NCI-H510A (cell line): Measurements from ENCODE around the gene GNA14.
"Not testable (repeated sequence)": the region's sequence is repeated elsewhere in the genome, so short reads cannot be mapped to it uniquely, and the experiment has no call there.

Experiments
- DNase-seq: peaks from one replicate; lab custom pipeline; 2025; lab: John Stamatoyannopoulos, UW

The GNA14 gene

DNA sequence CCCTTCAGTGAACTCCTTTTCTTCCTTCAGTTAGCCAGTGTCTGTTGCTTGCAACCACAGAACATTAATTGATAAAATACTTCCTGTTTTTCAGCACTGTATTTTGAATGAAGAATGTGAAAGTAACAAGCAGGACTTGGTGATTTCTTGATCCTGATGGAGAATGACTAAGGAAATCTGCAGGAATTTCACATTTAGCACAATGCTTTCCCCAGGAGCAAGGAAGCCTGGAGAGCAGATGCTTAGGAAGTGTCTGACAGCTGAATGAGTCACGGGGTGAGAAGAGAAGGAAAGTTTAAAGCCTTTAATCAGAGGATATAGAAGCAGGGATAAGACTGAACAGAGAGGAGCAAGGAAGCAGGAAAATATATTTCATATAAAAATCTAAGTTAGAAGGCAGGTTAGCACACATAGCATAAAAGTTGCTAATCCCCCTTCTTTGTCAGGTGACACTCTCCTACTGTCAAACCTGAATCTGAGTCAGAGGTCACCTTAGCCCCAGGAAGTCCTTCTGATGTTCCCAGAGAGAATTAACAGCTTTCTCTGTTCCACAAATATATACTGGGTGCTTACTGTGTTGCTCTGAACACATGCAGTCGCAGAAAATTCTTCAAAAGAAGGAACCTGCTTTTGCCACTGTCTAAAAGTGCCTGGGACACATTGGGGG lies 59.7 kb downstream of the GNA14 start:
- no peak for DNase-seq

DNA sequence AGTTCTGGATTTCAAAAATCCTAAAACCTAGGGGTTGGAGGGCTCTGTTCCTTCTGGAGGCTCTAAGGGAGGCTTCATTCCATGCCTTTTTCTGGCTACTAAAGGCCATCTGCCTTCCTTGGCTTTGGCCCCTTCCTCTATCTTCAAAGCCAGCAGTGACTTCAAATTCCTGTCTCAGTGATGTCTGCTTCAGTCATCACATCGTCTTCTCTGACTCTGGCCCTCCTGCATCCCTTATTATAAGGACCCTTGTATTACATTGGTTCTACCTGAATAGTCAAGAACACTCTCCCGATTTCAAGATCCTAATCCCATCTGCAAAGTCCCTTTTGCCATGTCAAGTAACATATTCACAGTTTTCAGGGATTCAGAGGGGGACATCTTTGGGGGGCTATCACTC lies 60.3 kb downstream of the GNA14 start:
- DNase-seq: no peak

DNA sequence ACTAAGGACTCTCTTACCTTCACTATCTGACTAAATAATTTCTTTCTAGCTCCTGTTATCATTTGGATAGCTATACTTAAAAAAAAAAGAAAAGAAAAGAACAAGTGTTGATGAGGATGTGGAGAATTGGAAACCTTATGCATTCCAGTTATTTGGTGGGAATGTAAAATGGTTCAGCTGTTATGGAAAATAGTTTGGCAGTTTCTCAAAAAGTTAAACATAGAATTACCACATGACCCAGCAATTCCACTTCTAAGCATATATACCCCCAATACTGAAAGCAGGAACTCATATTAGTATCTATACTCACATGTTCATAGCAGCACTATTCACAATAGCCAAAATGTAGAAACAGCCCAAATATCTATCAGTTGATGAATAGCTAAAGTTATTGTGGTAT lies 61.1 kb downstream of the GNA14 start:
- DNase-seq: no peak

DNA sequence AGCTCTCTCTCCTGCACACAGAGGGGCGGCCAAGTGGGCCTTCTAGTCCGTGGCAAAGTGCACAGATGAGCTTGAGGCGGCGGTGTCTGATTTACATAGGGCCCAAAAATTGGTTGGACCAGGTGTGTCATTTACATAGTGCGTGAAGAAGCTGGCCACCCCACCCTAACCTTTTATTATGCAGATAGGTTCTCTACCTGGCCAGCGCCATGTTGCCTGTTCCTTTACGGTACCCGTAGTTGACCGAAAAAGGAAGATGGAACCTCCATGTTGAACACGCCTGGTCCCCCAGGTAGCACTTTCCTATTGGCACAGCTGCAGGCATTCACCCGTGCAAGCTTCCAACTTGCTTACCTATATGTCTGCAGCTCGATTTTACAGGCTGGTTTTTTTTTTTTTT lies 61.5 kb downstream of the GNA14 start:
- no peak for DNase-seq

DNA sequence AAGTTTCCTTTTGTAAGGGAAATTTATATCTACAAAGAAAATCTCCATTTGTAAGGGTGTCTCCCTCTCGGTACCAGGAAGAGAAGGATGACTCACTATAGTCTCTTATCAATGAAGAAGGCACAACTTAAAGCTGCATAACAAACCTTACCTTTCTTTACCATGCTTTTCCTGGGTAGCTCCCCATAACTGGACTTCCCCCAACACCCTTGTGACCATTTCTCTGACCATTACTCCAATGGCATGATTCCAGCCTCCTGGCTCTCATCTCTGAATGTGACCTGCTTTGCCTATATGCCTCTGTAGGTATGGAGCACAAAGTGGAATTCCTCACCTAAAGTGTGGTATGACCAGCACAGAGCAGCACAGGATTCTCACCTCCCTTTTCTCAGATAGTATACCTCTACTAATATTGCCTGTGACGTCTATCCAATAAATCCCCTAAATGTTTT lies 62.8 kb downstream of the GNA14 start:
- no peak for DNase-seq

DNA sequence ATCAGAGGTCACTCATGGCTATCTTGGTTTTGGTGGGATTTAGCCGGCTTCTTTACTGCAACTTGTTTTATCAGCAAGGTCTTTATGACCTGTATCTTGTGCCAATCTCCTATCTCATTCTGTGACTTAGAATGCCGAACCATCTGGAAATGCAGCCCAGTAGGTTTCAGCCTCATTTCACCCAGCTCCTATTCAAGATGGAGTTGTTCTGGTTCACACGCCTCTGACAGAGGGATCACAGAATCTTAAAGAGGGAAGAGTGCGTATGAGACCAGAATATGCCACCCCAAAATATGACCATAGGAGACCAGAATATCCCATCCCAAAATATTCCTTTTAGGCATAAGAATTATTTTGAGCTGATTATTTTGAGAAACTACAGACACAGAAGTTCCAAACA lies 63.2 kb downstream of the GNA14 start:
- not testable (repeated sequence) for DNase-seq

DNA sequence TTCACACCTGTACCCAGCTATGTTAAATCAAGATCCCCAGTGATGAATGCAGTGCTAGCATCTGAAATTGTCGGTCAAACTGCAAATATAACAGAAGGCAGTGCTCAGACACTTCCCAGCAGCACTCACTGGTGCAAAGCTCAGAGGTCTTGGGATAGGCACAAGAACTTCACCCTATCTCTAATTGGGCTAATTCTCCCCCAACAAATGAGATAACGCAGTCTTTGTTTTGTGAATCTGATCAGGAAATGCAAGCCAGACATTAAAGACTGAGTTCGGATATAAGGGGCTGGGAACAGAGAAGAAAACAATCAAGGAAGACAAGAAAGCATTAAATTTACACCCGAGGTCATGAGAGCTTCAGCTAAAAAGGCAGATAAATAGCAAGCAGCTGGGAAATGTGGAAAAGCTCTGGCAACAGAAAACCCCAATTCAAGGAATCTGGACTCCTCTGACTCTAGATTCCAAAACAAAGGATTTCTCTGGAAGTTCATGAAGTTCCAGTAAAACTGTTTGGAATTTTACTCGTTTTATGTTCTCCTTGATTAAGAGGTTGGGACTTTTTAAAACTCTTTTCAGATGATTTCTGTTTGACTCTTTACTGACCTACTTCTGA lies 65.1 kb downstream of the GNA14 start:
- DNase-seq: no peak

DNA sequence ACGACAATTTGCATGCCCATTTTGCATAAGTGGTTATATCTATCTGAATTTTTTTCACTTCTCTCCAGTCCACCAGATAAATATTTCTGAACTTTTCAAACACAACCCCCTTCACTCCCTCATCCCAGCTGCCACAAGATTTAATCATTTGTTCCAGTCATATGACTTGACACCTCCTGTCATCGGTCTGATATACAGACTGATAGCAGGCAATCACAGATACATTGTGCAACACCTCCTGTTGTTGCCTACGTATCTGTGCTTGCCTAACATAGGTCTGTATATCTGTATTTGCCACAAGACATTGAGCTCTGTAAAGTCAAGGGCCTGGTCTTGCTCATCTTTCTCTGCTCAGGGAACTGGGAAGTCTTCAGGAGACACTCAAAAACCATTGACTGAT lies 65.6 kb downstream of the GNA14 start:
- DNase-seq: no peak

DNA sequence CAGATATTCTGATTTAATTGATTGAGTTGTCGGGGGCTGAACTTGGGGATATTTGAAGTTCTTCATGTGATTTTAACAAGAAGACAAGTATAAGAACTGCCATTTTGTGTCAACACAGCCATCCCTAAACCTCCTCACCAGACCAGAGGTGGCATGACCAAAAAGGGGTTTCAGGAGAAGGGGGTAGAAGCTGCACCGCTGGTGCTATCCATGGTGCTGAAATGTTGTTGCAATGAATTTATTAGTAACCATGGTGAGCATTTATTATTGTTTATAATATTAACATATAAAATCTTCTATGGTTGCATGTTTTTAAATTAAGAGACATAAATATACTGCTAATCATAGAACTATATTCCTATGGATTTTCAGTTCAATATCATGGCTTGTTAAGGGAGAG lies 72.3 kb downstream of the GNA14 start:
- DNase-seq: no peak

DNA sequence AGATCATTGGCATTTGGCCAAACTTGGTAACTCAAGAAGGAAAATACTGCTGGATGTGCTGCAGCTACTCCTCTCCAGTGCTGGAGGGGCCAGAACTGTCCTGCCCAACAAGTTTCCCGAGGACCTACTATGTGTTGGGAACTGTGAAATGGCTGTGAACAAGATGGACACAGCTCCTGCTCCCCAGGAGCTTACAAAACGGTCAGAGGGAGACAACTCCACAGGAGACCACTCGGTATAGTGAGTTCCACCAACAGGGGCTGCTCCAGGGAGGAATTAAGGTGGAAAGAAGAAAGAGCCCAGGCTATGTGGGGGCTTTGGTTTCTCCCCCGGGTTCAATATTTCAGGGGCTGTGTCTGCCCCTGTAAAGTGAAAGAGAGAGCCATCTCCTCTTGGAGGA lies 78.8 kb downstream of the GNA14 start:
- DNase-seq: no peak

DNA sequence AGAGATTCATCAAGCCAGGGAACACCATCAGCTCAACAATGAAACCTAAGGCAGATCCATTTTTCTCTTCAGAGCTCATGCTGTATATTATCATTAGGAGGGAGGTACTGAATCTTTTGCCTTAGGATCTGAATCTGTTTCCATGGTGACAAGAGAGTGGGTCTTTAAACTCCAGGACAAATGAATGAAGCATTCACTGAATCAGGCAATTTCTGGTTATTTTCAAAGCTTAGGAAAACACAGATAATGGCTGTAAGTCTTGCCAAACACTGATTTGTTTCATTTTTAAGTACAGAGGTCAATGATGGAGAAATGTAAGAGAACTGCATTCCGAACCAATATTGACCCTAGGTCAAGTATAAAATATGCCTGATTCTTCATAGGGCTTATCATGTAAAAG lies 84.9 kb downstream of the GNA14 start:
- DNase-seq: no peak

DNA sequence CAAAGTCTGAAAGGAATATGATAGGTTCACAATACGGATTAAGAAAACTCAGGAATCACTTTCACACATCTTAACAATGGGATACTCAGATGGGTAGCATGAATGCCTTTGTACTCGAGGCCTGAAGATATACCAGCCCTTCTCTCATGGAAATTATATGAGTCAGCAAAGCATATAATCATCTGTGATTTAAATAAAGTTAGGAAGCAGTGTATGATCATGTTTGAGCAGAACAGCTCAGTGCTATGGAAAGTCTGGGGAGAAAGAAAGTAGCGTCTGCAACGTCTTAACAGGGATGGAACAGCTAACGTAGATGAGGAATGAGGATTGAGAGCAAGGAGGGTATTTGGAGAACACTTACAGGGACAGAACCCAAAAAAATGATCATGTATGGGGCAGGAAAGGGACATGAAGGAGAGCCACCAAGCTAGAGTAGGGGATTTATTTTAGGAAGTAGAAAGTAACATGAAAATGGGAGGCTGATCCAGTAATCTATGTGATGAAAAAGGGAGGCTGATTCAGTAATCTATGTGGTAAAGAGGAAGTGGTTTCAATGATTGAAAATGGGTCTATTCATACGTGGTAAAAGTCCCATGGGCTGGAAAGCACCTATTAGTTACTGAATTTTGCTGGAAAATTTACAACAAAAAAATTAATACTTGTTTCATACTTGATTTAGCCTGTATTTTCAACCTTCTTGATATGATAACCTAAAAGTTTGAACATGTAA lies 85.9 kb downstream of the GNA14 start:
- no peak for DNase-seq

DNA sequence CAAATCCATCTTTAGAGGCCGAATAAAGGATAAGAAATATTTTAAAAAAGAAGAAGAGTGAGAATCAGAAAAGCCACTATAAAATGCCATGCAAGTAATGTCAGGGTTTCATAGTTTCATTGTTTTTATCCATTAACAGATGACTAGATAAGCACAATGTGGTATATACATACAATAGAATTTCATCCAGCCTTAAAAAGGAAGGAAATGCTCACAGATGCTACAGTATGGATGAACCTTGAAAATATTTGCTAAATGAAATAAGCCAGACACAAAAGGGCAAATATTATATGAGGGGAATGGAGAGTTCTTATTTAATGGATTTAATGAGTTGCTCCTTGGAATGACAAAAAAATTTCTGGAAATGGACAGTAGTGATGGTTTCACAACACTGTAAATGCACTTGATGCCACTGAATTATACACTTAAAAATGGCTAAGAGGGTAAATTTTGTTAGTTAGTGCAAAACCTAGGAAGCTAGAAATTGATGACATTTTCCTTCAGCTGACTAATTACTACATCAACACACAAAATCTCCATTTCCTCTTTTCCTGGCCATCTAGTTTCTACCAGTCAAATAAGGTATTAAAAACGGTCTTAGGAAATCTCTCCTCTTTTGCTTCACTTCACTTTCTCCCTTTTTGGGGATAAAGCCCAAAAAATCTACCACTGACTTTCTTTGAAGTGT lies 86.6 kb downstream of the GNA14 start:
- no peak for DNase-seq

DNA sequence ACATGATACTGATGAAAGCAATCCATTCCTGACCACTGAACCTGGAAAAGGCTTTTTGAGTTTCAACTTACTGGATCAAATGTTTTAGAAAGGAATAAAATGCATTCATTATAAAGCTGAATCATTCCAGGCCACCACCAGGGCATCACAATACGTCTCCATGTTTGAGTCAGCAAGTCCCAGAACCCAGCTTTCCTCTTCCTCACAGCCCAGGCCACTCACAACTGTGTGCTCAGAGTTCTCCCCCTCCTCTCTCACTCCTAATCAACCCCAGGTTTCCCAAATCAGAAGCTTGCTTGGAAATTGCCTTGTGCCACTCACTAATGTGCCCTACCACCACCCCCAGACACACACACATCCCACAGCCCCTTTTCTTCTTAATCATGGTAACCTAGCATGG lies 91.7 kb downstream of the GNA14 start:
- DNase-seq: no peak

DNA sequence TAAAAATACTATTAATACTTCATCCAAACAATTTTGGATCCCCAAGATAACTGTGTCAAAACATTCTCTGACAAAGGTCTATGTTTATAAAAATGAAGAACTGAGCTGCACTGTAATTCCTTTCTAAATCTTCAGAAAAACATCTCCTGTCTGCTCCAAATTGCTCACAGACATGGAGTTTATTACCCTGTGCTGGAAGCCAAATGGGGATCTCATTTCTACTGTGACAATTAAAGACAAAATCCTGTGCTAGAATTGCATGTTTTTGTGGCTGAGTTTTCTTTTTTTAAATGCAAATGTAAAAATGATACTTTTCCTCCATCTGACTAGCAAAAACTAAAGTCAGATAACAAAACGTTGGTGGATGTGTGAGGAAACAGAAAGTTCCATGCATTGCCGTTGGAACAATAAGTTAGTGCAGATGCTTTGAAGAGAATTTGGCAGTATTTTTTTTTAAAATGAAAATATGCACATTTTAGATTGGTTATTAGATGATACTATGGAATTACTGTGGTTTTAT lies 93.5 kb downstream of the GNA14 start:
- DNase-seq: no peak

DNA sequence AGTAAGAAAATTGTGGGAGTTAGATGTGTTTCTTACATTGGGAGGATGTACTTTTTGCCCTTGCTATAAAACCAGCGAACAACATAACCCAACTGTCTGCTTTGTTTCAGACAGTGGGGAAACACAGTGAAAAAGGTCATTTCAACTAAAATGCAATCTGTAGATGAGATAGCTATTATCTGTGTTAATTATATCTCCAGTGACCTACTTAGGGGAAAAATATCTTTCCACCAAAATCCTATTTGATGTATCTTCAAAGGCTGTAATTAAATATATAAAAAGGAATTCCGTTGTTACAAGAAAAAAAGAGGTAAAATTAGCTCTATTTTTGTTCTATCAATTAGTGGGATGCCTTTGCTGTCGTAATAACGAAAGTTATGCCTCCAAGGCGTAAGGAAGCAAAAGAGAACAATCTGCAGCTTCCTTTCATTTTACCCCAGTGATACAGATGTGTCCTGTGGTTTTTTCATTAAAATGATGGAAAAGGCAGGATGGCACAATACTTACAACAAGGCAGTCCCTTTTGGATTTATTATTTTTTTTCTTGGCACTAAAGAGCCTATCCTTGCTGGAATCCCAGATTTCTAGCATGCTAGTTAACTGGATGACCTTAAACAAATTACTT lies 100.9 kb downstream of the GNA14 start:
- no peak for DNase-seq

DNA sequence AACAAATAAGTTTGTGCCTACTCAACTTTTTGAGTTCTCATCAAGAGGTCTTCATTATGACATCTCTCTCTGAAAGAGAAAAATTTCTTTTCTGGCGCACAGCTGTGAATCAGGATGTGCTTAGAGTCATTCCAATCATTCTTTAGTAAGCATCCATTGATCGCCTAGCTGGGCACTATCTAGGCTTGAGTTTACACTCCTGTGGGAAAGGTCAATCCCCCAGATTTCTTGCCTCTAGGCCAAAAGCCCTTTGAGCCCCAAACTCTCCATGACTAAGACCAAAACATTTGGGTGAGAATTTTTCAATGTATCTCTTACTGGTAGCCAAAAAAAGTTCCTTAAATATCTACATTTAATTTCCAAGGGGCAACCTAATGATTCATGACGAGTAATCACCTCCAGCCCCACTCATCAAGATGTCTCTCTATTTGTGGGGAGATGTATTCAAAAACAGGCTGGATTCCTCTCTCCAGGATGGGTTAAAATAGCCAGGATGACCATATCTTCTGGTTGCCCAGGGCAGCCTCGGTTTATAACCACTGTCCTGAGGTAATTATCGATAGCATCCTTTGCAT lies 101.7 kb downstream of the GNA14 start:
- no peak for DNase-seq

DNA sequence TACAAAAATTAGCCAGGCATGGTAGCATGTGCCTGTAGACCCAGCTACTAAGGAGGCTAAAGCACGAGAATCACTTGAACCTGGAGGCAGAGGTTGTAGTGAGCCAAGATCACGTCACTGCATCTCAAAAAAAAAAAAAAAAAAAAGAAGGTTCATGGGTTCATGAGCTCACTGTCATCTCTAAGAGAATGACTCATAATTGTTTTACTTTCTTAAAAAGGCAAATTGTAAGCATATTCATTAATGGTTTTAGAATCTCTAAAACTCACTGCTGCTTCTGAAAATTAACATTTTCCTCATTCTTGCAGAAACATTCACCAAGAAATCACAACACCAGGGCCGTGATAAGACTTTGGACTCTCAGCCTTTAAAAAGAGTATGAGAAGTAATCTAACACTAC lies 103.6 kb downstream of the GNA14 start:
- DNase-seq: no peak

DNA sequence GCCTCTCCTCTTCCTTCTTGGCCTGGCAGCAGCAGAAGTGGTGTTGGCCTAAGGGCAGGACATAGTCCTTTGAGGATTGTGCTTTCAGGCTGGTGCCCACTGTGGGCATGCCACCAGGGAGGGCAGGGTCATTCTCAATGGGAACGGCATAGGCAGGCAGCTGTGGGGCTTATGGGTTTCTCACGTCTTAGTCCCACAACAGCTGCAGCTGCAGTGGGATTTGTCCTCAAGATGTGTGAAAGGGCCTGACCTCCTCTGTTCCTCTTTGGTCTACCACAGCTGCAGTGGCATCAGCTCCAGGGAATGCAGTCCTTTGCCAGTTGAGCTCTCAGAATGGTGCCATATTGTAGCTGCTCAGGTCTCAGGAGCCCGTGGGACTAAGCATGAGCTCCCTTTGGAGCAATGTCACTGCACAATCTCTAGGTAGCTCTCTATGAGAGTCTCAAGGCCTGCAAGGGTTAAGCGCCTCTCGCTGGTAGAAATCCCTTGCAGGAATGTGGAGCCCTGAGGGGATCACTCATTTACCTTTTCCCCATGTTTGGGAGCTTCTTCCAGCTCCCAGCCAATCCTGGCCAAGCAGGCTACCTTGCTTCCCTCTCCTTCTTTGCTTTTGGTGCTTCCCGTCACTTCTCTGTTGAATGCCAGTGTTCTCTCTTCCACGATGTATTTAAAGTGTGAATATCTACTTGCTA lies 104.8 kb downstream of the GNA14 start:
- DNase-seq: no peak

DNA sequence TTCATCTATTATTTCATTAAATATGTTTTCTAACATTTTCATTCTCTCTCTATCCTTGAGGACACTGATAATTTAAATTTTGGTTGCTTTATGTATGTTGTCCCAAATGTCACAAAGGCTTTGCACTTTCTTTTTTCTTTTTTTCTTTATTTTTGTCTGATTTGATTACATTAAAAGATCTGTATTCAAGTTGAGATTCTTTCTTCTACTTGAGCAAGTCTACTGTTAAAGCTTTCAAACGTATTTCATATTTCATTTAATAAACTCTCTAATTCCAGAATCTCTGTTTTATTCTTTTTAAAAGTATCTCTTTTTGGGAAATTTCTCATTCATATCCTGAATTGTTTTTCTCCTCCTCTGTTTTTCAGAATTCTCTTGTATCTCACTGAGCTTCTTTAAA lies 106.5 kb downstream of the GNA14 start:
- no peak for DNase-seq

DNA sequence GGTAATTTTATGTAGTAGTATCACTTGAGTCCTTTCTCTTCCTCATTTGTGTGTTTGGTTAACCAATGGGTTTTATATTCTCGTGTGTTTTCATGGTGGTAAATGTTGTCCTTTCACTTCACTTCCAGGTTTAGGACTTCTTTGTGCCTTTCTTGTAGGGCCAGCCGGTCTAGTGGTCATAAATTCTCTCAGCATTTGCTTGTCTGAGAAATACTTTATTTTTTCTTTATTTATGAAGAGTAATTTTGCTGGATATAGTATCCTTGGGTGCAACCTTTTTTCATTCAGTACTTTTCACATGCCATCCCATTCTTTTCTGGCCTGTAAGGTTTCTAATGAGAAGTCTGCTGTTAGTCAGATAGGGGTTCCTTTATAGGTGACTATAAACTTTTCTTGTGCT lies 107.1 kb downstream of the GNA14 start:
- no peak for DNase-seq
